HG02981 (cell line): Measurements from ENCODE around the gene SCYL1.
"Not testable (repeated sequence)": the region's sequence is repeated elsewhere in the genome, so short reads cannot be mapped to it uniquely, and the experiment has no call there.

Source experiments
- ATAC-seq: cut with Tn5 transposase; IDR thresholded peaks from one replicate; pipeline ENCODE4 v1.9.1; 2021; ENCODE audit warnings: mild to moderate bottlenecking, moderate library complexity; ENCODE audit not compliant: unreplicated experiment

SCYL1 gene

GRCh38 chr11:65564879-65565559 lies 40.1 kb downstream of the SCYL1 start:
- ATAC-seq, result not testable (repeated sequence)

DNA sequence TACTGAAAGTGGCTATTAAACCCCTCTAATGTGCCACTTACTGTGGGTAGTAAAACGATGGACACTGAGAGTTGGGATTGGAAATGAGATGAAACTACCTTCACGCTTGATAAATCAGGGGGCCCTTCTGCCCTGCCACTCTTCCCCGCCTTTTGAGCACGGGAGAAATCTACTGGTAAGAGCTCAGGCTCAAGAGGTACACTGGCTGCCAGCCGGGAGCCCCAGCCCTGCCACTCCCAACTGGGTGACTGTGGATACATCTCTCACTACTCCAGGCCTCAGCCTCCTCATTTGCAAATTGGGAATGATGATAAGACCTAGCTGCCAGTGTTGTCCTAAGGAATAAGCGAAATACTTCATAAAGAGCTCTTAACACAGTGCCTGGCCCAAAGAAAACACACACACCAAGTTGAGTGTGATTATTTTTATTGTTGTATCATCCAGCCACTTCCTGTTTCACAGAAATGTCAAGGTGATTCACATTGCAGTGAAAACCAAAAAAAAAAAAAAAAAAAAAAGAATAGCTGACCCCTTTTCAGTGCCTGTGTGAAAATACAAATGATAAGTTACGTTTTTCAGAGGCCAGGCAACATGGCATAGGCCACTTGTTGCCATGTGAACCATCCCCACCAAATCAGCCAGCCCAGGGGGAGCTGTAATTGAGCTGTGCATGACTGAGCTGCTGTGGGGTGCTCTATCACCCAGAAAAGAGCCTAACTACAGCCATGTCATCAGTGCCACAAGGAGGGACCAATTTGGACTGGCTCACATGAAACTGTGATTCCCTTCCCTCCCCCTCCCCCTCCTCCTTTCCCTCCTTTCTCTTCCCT lies 41.0 kb downstream of the SCYL1 start:
- ATAC-seq, result no peak

- ATAC-seq, result peak; percentile 2
Observed at GRCh38 chr11:65569164-65569972, 44.5 kb downstream of the SCYL1 start.

DNA sequence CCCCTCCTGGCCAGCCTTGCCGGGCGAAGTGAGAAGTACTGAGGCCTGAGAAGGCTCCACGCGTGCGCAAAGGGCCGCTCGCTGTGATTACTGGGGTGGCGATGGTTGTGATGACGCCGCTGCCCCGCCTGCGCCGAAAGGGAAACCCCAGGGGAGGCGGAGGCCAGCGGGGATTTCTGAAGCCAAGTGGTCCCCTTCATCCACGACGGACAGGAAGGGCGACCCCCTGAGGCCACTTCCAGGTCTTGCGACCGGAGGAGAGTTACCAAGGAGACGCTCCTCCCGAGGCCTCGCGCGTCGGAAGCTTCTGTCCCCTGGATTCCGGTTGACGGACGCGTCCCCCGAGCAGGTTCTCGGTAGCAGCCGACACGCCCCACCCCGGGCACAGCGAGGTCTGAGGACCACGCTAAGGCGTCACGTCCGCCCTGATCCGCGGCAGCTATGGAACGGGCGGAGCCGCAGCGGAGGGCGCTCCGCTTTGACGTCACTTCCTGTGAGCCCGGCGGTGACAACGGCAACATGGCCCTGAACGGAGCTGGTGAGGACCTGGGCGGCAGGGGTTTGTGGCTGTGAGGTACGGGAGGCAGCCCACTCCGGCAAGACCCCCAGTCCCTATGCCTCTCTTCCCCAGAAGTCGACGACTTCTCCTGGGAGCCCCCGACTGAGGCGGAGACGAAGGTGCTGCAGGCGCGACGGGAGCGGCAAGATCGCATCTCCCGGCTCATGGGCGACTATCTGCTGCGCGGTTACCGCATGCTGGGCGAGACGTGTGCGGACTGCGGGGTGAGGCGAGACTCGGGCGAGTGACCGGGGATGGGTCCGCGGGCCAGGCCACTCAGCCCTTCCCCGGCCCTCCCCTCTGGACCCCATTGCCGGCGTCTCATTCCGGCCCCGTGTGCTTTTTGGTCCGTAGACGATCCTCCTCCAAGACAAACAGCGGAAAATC lies 45.4 kb downstream of the SCYL1 start, which contains the start of gene ZNRD2:
TSS of gene ZNRD2 (plus strand) at position 505 of the 946 bp plus-strand sequence. CDS start at position 520, 15 bp downstream.
- ATAC-seq, result peak; percentile 54

GRCh38 chr11:65571420-65571819 lies 46.5 kb downstream of the SCYL1 start:
- no peak for ATAC-seq

- no peak for ATAC-seq
Observed at GRCh38 chr11:65571940-65572339, 47.1 kb downstream of the SCYL1 start.

DNA sequence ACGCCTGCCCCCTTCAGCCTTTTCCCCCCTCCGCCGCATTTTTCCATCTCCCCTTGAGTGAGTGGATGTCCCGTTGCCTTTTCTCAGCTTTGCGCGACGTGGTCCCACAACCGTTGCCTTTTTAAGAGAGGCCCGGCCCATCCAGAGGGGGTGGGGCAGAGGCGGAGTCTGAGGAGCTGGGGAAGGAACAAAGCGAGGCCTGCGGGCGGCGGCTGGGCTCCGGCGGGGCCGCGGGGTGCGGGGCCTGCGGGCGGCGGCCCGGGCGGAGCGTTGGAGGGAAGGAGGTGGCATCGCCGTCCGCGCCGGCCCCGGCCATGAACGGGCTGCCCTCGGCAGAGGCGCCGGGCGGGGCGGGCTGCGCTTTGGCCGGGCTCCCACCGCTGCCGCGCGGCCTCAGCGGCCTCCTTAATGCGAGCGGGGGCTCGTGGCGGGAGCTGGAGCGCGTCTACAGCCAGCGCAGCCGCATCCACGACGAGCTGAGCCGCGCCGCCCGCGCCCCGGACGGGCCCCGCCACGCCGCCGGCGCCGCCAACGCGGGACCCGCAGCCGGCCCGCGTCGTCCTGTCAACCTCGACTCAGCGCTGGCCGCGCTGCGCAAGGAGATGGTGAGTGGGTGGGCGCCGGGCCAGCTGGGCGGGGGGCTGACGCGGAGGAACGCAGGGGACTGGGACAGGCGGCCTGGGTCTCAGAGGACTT lies 47.6 kb downstream of the SCYL1 start, which contains the start of gene FAM89B:
TSS of gene FAM89B (plus strand) at position 183 of the 696 bp plus-strand sequence. CDS start at position 315, 132 bp downstream.
- ATAC-seq, result no peak

DNA sequence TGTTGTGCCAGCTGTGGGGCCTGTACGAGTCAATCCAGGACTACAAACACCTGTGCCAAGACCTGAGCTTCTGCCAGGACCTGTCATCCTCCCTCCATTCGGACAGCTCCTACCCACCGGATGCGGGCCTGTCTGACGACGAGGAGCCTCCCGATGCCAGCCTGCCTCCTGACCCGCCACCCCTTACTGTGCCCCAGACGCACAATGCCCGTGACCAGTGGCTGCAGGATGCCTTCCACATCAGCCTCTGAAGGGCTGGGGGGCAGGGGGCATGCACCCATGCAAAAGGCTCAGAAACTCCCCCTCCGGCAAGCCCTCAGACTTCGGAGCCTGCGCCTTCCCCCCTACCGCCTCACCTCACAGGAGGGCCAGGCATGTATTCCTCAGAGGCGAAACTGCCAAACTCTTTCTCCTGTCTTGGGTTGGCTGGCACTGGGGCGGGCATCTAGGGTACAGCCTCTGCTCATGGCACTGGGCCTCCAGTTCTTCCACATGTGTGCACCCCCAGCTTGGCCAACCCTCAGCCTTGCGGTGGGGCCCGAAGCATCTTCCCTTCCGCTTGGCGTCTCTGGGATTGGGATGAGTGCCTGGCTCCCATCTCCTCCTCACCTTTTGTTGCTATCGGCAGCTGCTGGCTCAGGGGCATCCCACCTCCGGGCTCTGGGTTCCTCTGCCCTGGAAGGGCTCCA lies 48.7 kb downstream of the SCYL1 start:
- ATAC-seq, result no peak

DNA sequence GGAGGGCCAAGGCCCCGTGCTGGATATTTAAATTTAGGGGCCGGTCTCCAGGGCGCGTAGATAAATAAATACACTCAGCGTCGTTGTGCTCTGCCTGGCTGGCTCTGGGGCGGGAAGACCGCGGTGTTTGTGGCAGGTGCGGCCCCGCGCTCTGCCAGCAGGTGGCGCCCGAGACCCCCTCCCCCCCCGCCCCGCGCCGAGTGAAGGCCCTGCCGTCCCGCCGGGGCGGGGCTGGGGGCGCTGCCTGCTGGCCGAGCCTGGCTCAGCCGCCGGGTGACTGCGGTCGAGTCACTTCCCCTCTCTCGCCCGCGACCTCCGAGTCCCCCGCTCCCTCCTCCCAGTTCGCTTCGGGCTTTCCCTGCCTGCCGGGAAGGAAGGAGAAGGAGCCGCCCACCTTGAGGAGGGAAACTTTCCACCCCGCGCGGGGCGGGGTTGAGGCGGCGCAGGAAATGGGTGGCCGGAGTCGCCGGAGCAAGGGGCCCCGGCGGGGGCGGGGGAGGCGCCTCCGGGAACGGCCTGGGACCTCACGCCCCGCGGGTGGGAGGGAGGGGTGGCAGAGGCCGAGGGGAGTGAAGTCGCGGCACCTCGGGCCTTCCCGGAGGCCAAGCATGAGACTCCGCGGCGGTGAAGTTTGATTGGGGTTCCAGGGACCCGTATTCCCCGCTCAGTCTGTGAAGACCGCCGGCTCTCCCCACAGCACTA lies 49.4 kb downstream of the SCYL1 start:
- ATAC-seq, result peak; percentile 32

GRCh38 chr11:65574811-65575567 lies 50.1 kb downstream of the SCYL1 start:
- ATAC-seq, result no peak

DNA sequence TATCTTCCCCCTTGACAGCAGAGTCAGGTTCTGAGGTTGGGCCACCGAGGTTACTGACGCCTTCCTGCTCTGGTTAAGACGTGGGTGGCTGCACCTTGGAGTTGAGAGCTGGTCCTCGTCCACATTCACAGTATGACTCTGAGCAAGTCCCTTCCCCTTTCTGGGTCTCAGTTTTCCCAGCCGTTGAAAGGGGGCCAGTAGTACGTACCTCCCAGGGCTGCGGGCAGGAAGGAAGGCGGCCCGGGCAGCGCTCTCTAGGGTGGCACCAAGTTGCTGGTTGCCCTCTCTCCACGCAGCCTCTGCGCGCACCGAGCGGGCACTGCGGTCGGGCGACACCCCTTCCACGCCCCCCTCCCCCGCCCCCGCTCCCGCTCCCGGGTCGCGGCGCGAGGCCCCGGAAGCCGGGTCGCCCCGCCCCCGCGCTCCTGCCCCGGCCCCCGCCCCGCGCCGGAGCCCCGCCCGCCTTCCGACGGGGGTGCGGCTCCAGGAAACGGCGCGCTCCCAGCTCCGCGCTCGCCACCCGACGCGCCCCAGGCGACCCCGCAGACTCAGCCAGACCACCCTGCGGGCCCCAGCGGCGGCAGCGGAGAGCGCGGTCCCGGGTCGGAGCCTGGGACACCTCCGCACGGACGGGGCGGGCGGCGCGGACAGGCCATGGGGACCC lies 50.8 kb downstream of the SCYL1 start, which contains the start of gene EHBP1L1:
TSS of gene EHBP1L1 (plus strand) at position 486 of the 664 bp plus-strand sequence. CDS start 250 bp downstream, outside the sequence.
- ATAC-seq, result no peak

DNA sequence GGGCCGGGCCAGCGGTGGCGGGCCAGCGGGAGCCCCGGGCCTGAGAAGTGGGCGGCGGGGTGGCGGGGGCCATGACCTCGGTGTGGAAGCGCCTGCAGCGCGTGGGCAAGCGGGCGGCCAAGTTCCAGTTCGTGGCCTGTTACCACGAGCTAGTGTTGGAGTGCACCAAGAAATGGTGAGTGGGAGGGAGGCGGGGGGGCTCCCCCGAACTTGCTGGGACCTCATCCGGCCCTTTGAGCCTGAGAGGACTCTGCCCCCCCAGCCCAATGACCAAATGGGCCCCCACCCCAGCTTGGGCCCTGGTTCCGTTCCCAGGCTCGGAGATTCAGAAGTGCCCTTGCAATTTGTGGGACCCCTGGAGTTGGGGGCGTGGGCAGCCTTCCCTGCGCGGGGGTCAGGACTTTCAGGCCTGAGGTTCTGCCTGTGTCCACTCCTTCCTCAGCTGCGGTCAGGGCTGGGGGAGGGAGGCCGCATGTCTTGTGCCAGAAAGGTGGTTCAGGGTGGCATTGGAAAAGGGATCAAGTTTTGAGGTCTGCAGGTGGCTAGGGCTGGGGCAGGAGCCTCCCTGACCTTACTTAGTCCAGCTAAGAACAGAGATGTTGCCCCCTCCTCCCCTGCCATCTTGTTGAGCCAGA lies 51.5 kb downstream of the SCYL1 start:
- ATAC-seq, result no peak

GRCh38 chr11:65576867-65577755 lies 52.2 kb downstream of the SCYL1 start:
- no peak for ATAC-seq

DNA sequence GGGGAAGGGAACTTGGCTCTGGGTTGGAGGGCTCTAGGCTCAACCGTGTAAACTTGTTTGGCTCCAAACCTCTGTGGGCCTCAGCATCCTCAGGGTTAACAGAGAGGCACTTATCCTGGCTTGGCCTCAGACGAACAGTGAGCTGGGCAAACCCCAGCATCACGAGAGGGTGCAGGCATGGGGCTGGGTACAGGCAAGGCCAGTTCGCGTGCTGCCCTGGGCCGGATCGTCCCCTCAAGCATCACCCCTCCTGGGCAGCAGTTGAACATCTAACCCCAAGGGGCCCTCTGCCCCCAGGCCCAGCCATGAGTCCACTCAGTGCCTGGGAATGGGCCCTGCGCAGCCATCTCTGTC lies 52.9 kb downstream of the SCYL1 start:
- ATAC-seq, result no peak

DNA sequence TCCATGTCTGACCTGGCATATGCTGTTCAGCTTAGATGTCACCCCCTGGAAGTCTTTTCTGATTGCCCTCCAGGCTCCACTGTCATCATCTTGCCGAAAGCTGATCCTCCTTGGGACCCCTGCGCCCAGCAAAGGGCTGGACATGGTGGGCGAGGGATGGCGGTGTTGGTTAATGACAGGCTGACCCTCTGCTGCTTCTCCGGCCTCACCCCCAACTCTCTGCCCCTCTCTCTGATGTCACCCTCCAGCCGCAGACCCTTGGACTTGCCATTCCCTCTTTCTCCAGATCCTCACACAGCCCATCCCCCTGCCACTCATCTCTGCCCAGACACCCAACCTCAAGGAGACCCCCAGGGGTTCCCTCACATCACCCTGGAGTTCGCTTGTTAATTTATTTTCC lies 53.3 kb downstream of the SCYL1 start:
- ATAC-seq, result no peak
